Cardiac muscle cell (in vitro differentiated cells and primary cell): ENCODE data around the gene PIK3R6. TPM values are rescaled to one million over a fixed set of nuclear protein-coding genes. Genes with fewer than 3 reads are reported as not detected.
A peak's percentile ranks its signal among the peaks of the same experiment; 100 is the strongest.
"Not testable (repeated sequence)": the region's sequence is repeated elsewhere in the genome, so short reads cannot be mapped to it uniquely, and the experiment has no call there.

Source experiments
- DNase-seq, 2 donors: peaks; one replicate each; pipeline versions ENCODE4 v3.0.0 to v3.0.0-alpha.2; 2010 to 2017; ENCODE audit warnings: low read depth in 1 of 2, low spot score in 1 of 2
- H3K27ac ChIP-seq: fragments of 200-600 bp; sonication (generic); 2 replicates; pipeline ENCODE4 v1.5.1; 2016
- H3K27me3 ChIP-seq: fragments of 200-600 bp; sonication (generic); 2 replicates; pipeline ENCODE4 v1.6.0; 2016; ENCODE audit warnings: control low read depth
- H3K36me3 ChIP-seq: fragments of 200-600 bp; sonication (generic); 2 replicates; pipeline ENCODE4 v1.5.1; 2016; ENCODE audit warnings: control low read depth
- H3K4me1 ChIP-seq: fragments of 200-600 bp; sonication (generic); 2 replicates; pipeline ENCODE4 v1.8.1; 2017; ENCODE audit warnings: low read depth, mild to moderate bottlenecking, mixed run types
- H3K4me3 ChIP-seq: fragments of 200-600 bp; sonication (generic); 2 replicates; pipeline ENCODE4 v1.5.1; 2016; ENCODE audit warnings: mild to moderate bottlenecking
- H3K9me3 ChIP-seq: fragments of 200-600 bp; sonication (generic); 2 replicates; pipeline ENCODE4 v1.5.1; 2017; ENCODE audit warnings: low read depth, mild to moderate bottlenecking, control low read depth
- CTCF ChIP-seq: IDR thresholded peaks from 2 replicates; pipeline ENCODE4 v1.5.1; 2012; ENCODE audit warnings: low read depth, mild to moderate bottlenecking, low read length
- polyA plus RNA-seq: library from polyadenylated mRNA; unstranded; fragments of >200 nt; fragmentation: Nextera tagmentation; extraction: Ambion mirVana; gene quantifications from 2 replicates; pipeline ENCODE4 v1.2.1, GENCODE V29; 2016
- total RNA-seq: library from RNA; depleted of rRNA; stranded (reverse); fragments of >200 nt; gene quantifications from 2 replicates; pipeline ENCODE4 v1.2.3, GENCODE V29; 2016

PIK3R6 gene
- total and polyA plus RNA-seq, 2 experiments from 2014 or later: 0.48 TPM; not detected in 1

GRCh38 chr17:8806926-8807550, 60.4 kb downstream of the PIK3R6 start:
- H3K27ac ChIP-seq: no peak overlapping the region
- H3K9me3 ChIP-seq: no peaks in the 10 kb centered on the region
- no peak for TF ChIP-seq CTCF
- H3K27me3 ChIP-seq: no peaks in the 10 kb centered on the region
- DNase-seq: no peak
- no peaks in the 10 kb centered on the region for H3K4me1 ChIP-seq
- H3K4me3 ChIP-seq: no peak overlapping the region
- no peaks in the 10 kb centered on the region for H3K36me3 ChIP-seq

- Histone ChIP-seq H3K27me3 (no peaks in the 10 kb centered on the region), H3K36me3 (no peaks in the 10 kb centered on the region), H3K4me1 (no peaks in the 10 kb centered on the region), H3K27ac (no peak overlapping the region), H3K4me3 (no peak overlapping the region), H3K9me3 (no peaks in the 10 kb centered on the region)
- DNase-seq: no peak
- no peak for TF ChIP-seq CTCF
Measured at GRCh38 chr17:8806253-8806925, 61.1 kb downstream of the PIK3R6 start.

- H3K4me3 ChIP-seq, H3K27ac ChIP-seq, H3K36me3 ChIP-seq, H3K9me3 ChIP-seq, H3K27me3 ChIP-seq, H3K4me1 ChIP-seq, DNase-seq: not testable (repeated sequence)
Measured at GRCh38 chr17:8805396-8805795, 62.1 kb downstream of the PIK3R6 start.

- no peaks in the 10 kb centered on the region for H3K9me3 ChIP-seq
- no peak overlapping the region for H3K4me3 ChIP-seq
- H3K4me1 ChIP-seq: peaks cover 3% of the 10 kb centered on the region
- H3K27me3 ChIP-seq: peaks cover 6% of the 10 kb centered on the region
- no peak for TF ChIP-seq CTCF
- peak in 1 of 2 donors; percentile 53 for DNase-seq
- H3K36me3 ChIP-seq: no peaks in the 10 kb centered on the region
- no peak overlapping the region for H3K27ac ChIP-seq
Measured at GRCh38 chr17:8803531-8804420, 63.7 kb downstream of the PIK3R6 start.

- H3K9me3 ChIP-seq: no peaks in the 10 kb centered on the region
- DNase-seq: no peak
- peaks cover 3% of the 10 kb centered on the region for H3K4me1 ChIP-seq
- no peak for TF ChIP-seq CTCF
- H3K36me3 ChIP-seq: no peaks in the 10 kb centered on the region
- no peak overlapping the region for H3K4me3 ChIP-seq
- peaks cover 27% of the 10 kb centered on the region for H3K27me3 ChIP-seq
- no peak overlapping the region for H3K27ac ChIP-seq
Measured at GRCh38 chr17:8801135-8801840, 66.2 kb downstream of the PIK3R6 start.
